PC-9 (cell line): Measurements from ENCODE around the gene JADE2.
A peak's percentile ranks its signal among the peaks of the same experiment; 100 is the strongest.

Experiments
- CTCF ChIP-seq: fragments of 200-600 bp; sonication (generic); conservative IDR thresholded peaks from 2 replicates; pipeline ENCODE4 v1.6.1; 2017; ENCODE audit warnings: mixed run types, antibody characterized with exemption, mild to moderate bottlenecking, moderate library complexity
- EZH2 ChIP-seq: fragments of 200-600 bp; sonication (generic); IDR thresholded peaks from 2 replicates; pipeline ENCODE4 v1.8.0; 2017; ENCODE audit warnings: antibody characterized with exemption, low read depth

GRCh38 chr5:134526483-134527155 is 1.1 kb downstream of the JADE2 start:
- TF ChIP-seq EZH2 (no peak), CTCF (peak; percentile 67)
